Upper lobe of left lung (tissue), 6 donors: Measurements from ENCODE around the gene UBE2N. TPM values are rescaled to one million over a fixed set of nuclear protein-coding genes. Genes with fewer than 3 reads are reported as not detected.

ENCODE experiments used
- ATAC-seq, 2 donors: fragments of 200-7000 bp; cut with Tn5 transposase; one replicate each; pipeline ENCODE4 v1.9.1; 2022; ENCODE audit warnings: mild to moderate bottlenecking in 2 of 2, moderate library complexity in 2 of 2; ENCODE audit not compliant: low FRiP score in 2 of 2
- DNase-seq, 2 donors: peaks; one replicate each; pipeline ENCODE4 v3.0.0-alpha.2; 2019 to 2020
- H3K27ac ChIP-seq, 4 donors: fragments of 200-600 bp; sonication (generic); one replicate each; pipeline ENCODE4 v1.5.1; 2016 to 2019
- H3K27me3 ChIP-seq, 4 donors: fragments of 200-600 bp; sonication (generic); one replicate each; pipeline ENCODE4 v1.5.1; 2017 to 2019
- H3K36me3 ChIP-seq, 4 donors: fragments of 200-600 bp; sonication (generic); one replicate each; pipeline ENCODE4 v1.5.1; 2016 to 2019
- H3K4me1 ChIP-seq, 4 donors: fragments of 200-600 bp; sonication (generic); one replicate each; pipeline ENCODE4 v1.5.1; 2018 to 2019
- H3K4me3 ChIP-seq, 4 donors: fragments of 200-600 bp; sonication (generic); one replicate each; pipeline ENCODE4 v1.5.1; 2017 to 2019; ENCODE audit warnings: mild to moderate bottlenecking in 2 of 4, moderate library complexity in 1 of 4
- H3K9me3 ChIP-seq, 4 donors: fragments of 200-600 bp; sonication (generic); one replicate each; pipeline ENCODE4 v1.5.1; 2018 to 2019
- CTCF ChIP-seq, 6 experiments: fragments of 450-650 bp in 4 of 6; fragments of 200-600 bp in 2 of 6; sonication (generic) in 2 of 6; IDR thresholded peaks; one replicate each; pipeline ENCODE4 v1.5.1; 2016 to 2019; ENCODE audit warnings: antibody characterized with exemption in 6 of 6
- EP300 ChIP-seq, 4 donors: sonication (generic); formaldehyde crosslinking; IDR thresholded peaks; one replicate each; pipeline ENCODE4 v1.5.1; 2017; ENCODE audit warnings: antibody characterized with exemption in 4 of 4, control low read depth in 2 of 4
- POLR2A ChIP-seq, 4 donors: fragments of 450-650 bp; IDR thresholded peaks; one replicate each; pipeline ENCODE4 v1.5.1; 2016 to 2017; ENCODE audit warnings: antibody characterized with exemption in 4 of 4, mild to moderate bottlenecking in 2 of 4
- POLR2AphosphoS5 ChIP-seq, 2 donors: sonication (generic); formaldehyde crosslinking; IDR thresholded peaks; one replicate each; pipeline ENCODE4 v1.5.1; 2017; ENCODE audit warnings: antibody characterized with exemption in 2 of 2
- WGBS, 2 donors: methylation state at CpG; one replicate each; pipeline ENCODE4 v1.1.5; 2017 to 2018; 5-methylcytosine and 5-hydroxymethylcytosine counted together
- total RNA-seq, 6 donors: library from RNA; depleted of rRNA in 4 of 6; stranded (reverse); fragments of >200 nt in 4 of 6; gene quantifications; one replicate each; pipeline versions ENCODE4 v1.1.0 to v1.2.1, GENCODE V29; 2016 to 2021
- donor health status: DM: no; HTN: no; CAD: no; lungs with moderate emphysema.
- donor health status: DM: no; HTN: yes; CAD: no; lungs with severe emphysema.

UBE2N gene
- total RNA-seq, 6 donors from 2014 or later = 10.0 to 78.1 (median 46.3) TPM

GRCh38 chr12:93408813-93409212 lies 32.9 kb downstream of the UBE2N start:
- Histone ChIP-seq H3K4me1 (peaks cover 14 to 28% (median 19%) of the 10 kb centered on the region in 4 donors), H3K9me3 (no peaks in the 10 kb centered on the region), H3K27ac (no peak overlapping the region), H3K27me3 (no peaks in the 10 kb centered on the region), H3K4me3 (no peak overlapping the region), H3K36me3 (peaks cover 0 to 27% (median 2%) of the 10 kb centered on the region in 4 donors)
- TF ChIP-seq POLR2A (IDR thresholded peaks at IDR 0.05) = no peak
- no peak for TF ChIP-seq POLR2AphosphoS5 (IDR thresholded peaks at IDR 0.05)
- no peak for TF ChIP-seq CTCF (IDR thresholded peaks at IDR 0.05)
- no peak for TF ChIP-seq EP300 (IDR thresholded peaks at IDR 0.05)
- ATAC-seq (no peak), DNase-seq (no peak)

- 85 to 89% methylated on average over 2 of the region's 2 CpGs for WGBS, 2 donors
- TF ChIP-seq POLR2AphosphoS5 (IDR thresholded peaks at IDR 0.05) (no peak), POLR2A (IDR thresholded peaks at IDR 0.05) (no peak), EP300 (IDR thresholded peaks at IDR 0.05) (no peak), CTCF (IDR thresholded peaks at IDR 0.05) (no peak)
- Histone ChIP-seq H3K36me3 (peaks cover 0 to 27% (median 2%) of the 10 kb centered on the region in 4 donors), H3K4me1 (peaks cover 6 to 20% (median 13%) of the 10 kb centered on the region in 4 donors), H3K4me3 (no peak overlapping the region), H3K27ac (no peak overlapping the region), H3K27me3 (no peaks in the 10 kb centered on the region), H3K9me3 (no peaks in the 10 kb centered on the region)
- DNase-seq (no peak), ATAC-seq (no peak)
Observed at GRCh38 chr12:93407963-93408283, 33.8 kb downstream of the UBE2N start.

- ATAC-seq (no peak), DNase-seq (no peak)
- no peaks in the 10 kb centered on the region for H3K9me3 ChIP-seq
- TF ChIP-seq EP300 (IDR thresholded peaks at IDR 0.05) (no peak), POLR2AphosphoS5 (IDR thresholded peaks at IDR 0.05) (no peak), CTCF (IDR thresholded peaks at IDR 0.05) (no peak), POLR2A (IDR thresholded peaks at IDR 0.05) (no peak)
- peaks cover 0 to 27% (median 2%) of the 10 kb centered on the region in 4 donors for H3K36me3 ChIP-seq
- peak overlapping the region in 1 of 4 donors; percentile 6 for H3K27ac ChIP-seq
- H3K4me1 ChIP-seq = peaks cover 0 to 15% (median 10%) of the 10 kb centered on the region in 4 donors
- 83 to 91% methylated on average over 6 of the region's 6 CpGs for WGBS, 2 donors
- H3K27me3 ChIP-seq = no peaks in the 10 kb centered on the region
- H3K4me3 ChIP-seq = no peak overlapping the region
Observed at GRCh38 chr12:93407054-93407962, 34.4 kb downstream of the UBE2N start.

GRCh38 chr12:93404961-93405849 lies 36.5 kb downstream of the UBE2N start:
- TF ChIP-seq CTCF (IDR thresholded peaks at IDR 0.05) (no peak), POLR2A (IDR thresholded peaks at IDR 0.05) (no peak), POLR2AphosphoS5 (IDR thresholded peaks at IDR 0.05) (no peak), EP300 (IDR thresholded peaks at IDR 0.05) (no peak)
- H3K36me3 ChIP-seq = peaks cover 0 to 19% (median 0%) of the 10 kb centered on the region in 4 donors
- no peaks in the 10 kb centered on the region for H3K9me3 ChIP-seq
- H3K4me1 ChIP-seq = peaks cover 0 to 10% (median 0%) of the 10 kb centered on the region in 4 donors
- H3K27me3 ChIP-seq = no peaks in the 10 kb centered on the region
- no peak for ATAC-seq
- 85 to 89% methylated on average over 6 of the region's 6 CpGs for WGBS, 2 donors
- H3K27ac ChIP-seq = no peak overlapping the region
- no peak overlapping the region for H3K4me3 ChIP-seq
- DNase-seq = no peak
